ENCODE results near the gene RMI2.
"Not testable (repeated sequence)": the region's sequence is repeated elsewhere in the genome, so short reads cannot be mapped to it uniquely, and the experiment has no call there.

RMI2 gene

DNA sequence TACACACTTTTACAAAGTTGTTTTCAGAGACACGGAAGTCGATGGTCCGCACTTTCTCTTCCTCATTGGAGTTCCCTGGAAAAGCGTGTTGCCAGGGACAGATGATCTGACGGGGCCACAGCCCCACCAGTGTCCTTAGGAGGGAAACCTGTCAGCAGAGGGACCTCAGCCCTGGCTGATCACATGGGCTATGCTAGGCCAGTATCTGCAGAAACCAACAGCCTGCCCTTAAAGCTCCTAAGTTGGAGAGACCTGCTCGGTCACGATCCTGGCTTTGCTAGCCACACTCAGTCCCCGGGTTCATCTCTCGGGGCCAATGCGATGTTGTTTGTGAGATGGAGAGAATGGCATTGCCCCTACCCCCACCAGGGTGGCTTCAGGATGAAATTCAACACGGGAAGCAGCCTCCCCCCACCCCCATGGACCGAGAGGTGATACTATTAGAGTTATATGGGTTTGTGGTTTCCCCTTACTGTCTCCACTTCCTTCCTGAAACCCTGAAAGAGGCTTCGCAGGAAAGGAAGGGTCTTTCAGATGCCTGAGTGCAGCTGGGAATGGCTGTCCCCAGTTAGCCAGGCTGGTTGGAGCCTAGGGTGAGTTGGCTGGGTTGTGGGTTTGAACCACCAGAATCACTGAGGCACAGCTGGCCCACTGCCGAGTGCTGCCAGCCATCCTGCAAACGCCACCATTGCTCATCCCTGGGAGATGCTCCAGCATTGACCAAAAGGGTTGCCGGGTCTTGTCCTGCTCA lies 16.6 kb downstream of the RMI2 start:
- peaks cover 38% of the 10 kb centered on the region for H3K4me1 ChIP-seq (ENCODE audit: control insufficient read depth, insufficient read depth, low read length)
- H3K36me3 ChIP-seq (ENCODE audit: control insufficient read depth, insufficient read depth, low read length, severe bottlenecking) = no peaks in the 10 kb centered on the region
- no peak for DNase-seq (ENCODE audit: low read depth)
- no peaks in the 10 kb centered on the region for H3K27me3 ChIP-seq (replicated peaks; ENCODE audit: control insufficient read depth, insufficient read depth, low read length)
- H3K9me3 ChIP-seq (ENCODE audit: control insufficient read depth, low read length) = no peaks in the 10 kb centered on the region
- H3K4me3 ChIP-seq (ENCODE audit: low read length) = no peak overlapping the region
- no peak overlapping the region for H3K9ac ChIP-seq (ENCODE audit: low read length)

DNA sequence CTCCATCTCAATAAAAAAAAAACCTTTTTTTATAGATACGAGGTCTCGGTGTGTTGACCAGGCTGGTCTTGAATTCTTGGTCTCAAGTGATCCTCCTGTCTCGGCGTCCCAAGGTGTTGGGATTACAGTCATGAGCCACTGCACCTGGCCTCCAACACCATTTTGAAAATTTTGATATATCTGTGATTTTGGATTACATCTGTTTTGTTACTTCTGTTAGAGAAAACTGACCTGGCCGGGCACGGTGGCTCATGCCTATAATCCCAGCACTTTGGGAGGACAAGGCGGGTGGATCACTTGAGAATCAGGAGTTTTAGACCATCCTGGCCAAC lies 18.6 kb downstream of the RMI2 start:
- no peaks in the 10 kb centered on the region for H3K36me3 ChIP-seq (ENCODE audit: control insufficient read depth, insufficient read depth, low read length, severe bottlenecking)
- DNase-seq (ENCODE audit: low read depth) = no peak

GRCh38 chr16:11367483-11367906 lies 22.2 kb downstream of the RMI2 start:
- no peaks in the 10 kb centered on the region for H3K36me3 ChIP-seq (ENCODE audit: control insufficient read depth, insufficient read depth, low read length, severe bottlenecking)
- no peak overlapping the region for H3K9ac ChIP-seq (ENCODE audit: low read length)
- H3K27me3 ChIP-seq (replicated peaks; ENCODE audit: control insufficient read depth, insufficient read depth, low read length) = no peaks in the 10 kb centered on the region
- H3K4me3 ChIP-seq (ENCODE audit: low read length) = no peak overlapping the region
- no peak for DNase-seq (ENCODE audit: low read depth)
- no peaks in the 10 kb centered on the region for H3K9me3 ChIP-seq (ENCODE audit: control insufficient read depth, low read length)
- peaks cover 17% of the 10 kb centered on the region for H3K4me1 ChIP-seq (ENCODE audit: control insufficient read depth, insufficient read depth, low read length)

More for the DNA sequence above, 18.6 kb downstream of the RMI2 start:
- Histone ChIP-seq H3K4me3 (ENCODE audit: low read length) (no peak overlapping the region), H3K27me3 (replicated peaks; ENCODE audit: control insufficient read depth, insufficient read depth, low read length) (no peaks in the 10 kb centered on the region), H3K9me3 (ENCODE audit: control insufficient read depth, low read length) (no peaks in the 10 kb centered on the region), H3K4me1 (ENCODE audit: control insufficient read depth, insufficient read depth, low read length) (peaks cover 30% of the 10 kb centered on the region), H3K9ac (ENCODE audit: low read length) (no peak overlapping the region)

- Histone ChIP-seq H3K4me1 (ENCODE audit: control insufficient read depth, insufficient read depth, low read length) (no peaks in the 10 kb centered on the region), H3K4me3 (ENCODE audit: low read length) (no peak overlapping the region), H3K27me3 (replicated peaks; ENCODE audit: control insufficient read depth, insufficient read depth, low read length) (no peaks in the 10 kb centered on the region), H3K36me3 (ENCODE audit: control insufficient read depth, insufficient read depth, low read length, severe bottlenecking) (no peaks in the 10 kb centered on the region), H3K9me3 (ENCODE audit: control insufficient read depth, low read length) (no peaks in the 10 kb centered on the region), H3K9ac (ENCODE audit: low read length) (no peak overlapping the region)
- no peak for DNase-seq (ENCODE audit: low read depth)
These were observed 25.0 kb downstream of the RMI2 start for GRCh38 chr16:11370084-11370931.

DNA sequence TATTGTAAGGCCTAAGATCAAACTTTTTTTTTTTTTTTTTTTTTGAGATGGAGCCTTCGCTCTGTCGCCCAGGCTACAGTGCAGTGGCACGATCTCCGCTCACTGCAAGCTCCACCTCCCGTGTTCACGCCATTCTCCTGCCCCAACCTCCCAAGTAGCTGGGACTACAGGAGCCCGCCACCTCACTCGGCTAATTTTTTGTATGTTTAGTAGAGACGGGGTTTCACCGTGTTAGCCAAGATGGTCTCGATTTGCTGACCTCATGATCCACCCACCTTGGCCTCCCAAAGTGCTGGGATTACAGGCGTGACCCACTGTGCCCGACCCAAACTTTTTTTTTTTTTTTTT lies 25.6 kb downstream of the RMI2 start:
- not testable (repeated sequence) for H3K4me3 ChIP-seq (ENCODE audit: low read length); H3K27me3 ChIP-seq (replicated peaks; ENCODE audit: control insufficient read depth, insufficient read depth, low read length); H3K36me3 ChIP-seq (ENCODE audit: control insufficient read depth, insufficient read depth, low read length, severe bottlenecking); H3K4me1 ChIP-seq (ENCODE audit: control insufficient read depth, insufficient read depth, low read length); H3K9ac ChIP-seq (ENCODE audit: low read length); H3K9me3 ChIP-seq (ENCODE audit: control insufficient read depth, low read length); DNase-seq (ENCODE audit: low read depth)

- Histone ChIP-seq H3K4me1 (ENCODE audit: control insufficient read depth, insufficient read depth, low read length) (no peaks in the 10 kb centered on the region), H3K36me3 (ENCODE audit: control insufficient read depth, insufficient read depth, low read length, severe bottlenecking) (no peaks in the 10 kb centered on the region), H3K9me3 (ENCODE audit: control insufficient read depth, low read length) (no peaks in the 10 kb centered on the region), H3K9ac (ENCODE audit: low read length) (no peak overlapping the region), H3K4me3 (ENCODE audit: low read length) (no peak overlapping the region), H3K27me3 (replicated peaks; ENCODE audit: control insufficient read depth, insufficient read depth, low read length) (no peaks in the 10 kb centered on the region)
- no peak for DNase-seq (ENCODE audit: low read depth)
These were observed 27.0 kb downstream of the RMI2 start for GRCh38 chr16:11372073-11372828.

- Histone ChIP-seq H3K4me3 (ENCODE audit: low read length) (no peak overlapping the region), H3K9me3 (ENCODE audit: control insufficient read depth, low read length) (no peaks in the 10 kb centered on the region), H3K36me3 (ENCODE audit: control insufficient read depth, insufficient read depth, low read length, severe bottlenecking) (no peaks in the 10 kb centered on the region), H3K4me1 (ENCODE audit: control insufficient read depth, insufficient read depth, low read length) (no peaks in the 10 kb centered on the region), H3K27me3 (replicated peaks; ENCODE audit: control insufficient read depth, insufficient read depth, low read length) (no peaks in the 10 kb centered on the region), H3K9ac (ENCODE audit: low read length) (no peak overlapping the region)
- DNase-seq (ENCODE audit: low read depth) = no peak
These were observed 27.6 kb downstream of the RMI2 start for GRCh38 chr16:11372829-11373306.

GRCh38 chr16:11374255-11374654 lies 29.0 kb downstream of the RMI2 start:
- Histone ChIP-seq H3K4me1 (ENCODE audit: control insufficient read depth, insufficient read depth, low read length) (peaks cover under 1% of the 10 kb centered on the region), H3K27me3 (replicated peaks; ENCODE audit: control insufficient read depth, insufficient read depth, low read length) (no peaks in the 10 kb centered on the region), H3K9ac (ENCODE audit: low read length) (no peak overlapping the region), H3K36me3 (ENCODE audit: control insufficient read depth, insufficient read depth, low read length, severe bottlenecking) (no peaks in the 10 kb centered on the region), H3K9me3 (ENCODE audit: control insufficient read depth, low read length) (no peaks in the 10 kb centered on the region), H3K4me3 (ENCODE audit: low read length) (no peak overlapping the region)
- peak; percentile 57 for DNase-seq (ENCODE audit: low read depth)

DNA sequence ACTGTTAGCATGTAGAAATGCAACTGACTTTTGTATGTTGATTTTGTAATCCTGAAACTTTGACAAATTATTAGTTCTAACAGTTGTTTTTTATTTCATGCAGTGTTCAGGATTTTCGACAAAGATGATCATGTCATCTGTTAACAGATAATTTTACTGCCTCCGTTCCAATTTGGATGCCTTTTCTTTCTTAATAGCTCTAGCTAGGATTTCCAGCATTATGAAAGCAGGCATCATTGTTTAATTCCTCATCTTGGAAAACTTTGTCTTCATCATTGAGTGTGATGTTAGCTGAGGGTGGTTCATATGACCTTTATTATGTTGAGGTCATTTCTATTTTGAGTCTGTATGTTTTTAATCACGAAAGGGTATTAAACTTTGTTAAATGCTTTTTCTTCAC lies 31.9 kb downstream of the RMI2 start:
- Histone ChIP-seq H3K27me3 (replicated peaks; ENCODE audit: control insufficient read depth, insufficient read depth, low read length) (no peaks in the 10 kb centered on the region), H3K9me3 (ENCODE audit: control insufficient read depth, low read length) (no peaks in the 10 kb centered on the region), H3K4me3 (ENCODE audit: low read length) (no peak overlapping the region), H3K9ac (ENCODE audit: low read length) (no peak overlapping the region), H3K36me3 (ENCODE audit: control insufficient read depth, insufficient read depth, low read length, severe bottlenecking) (no peaks in the 10 kb centered on the region), H3K4me1 (ENCODE audit: control insufficient read depth, insufficient read depth, low read length) (peaks cover 4% of the 10 kb centered on the region)
- DNase-seq (ENCODE audit: low read depth) = no peak

DNA sequence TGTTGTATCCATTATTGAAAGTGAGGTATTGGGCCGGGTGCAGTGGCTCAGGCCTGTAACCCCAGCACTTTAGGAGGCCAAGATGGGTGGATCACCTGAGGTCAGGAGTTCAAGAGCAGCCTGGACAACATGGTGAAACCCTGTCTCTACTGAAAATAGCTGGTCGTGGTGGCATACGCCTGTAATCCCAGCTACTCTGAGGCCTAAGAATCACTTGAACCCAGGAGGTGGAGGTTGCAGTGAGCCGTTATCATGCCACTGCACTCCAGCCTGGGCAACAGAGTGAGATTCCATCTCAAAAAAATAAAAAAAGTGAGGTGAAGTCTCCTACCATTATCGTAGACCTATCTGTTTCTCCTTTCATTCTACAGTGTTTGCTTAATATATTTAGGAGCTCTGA lies 33.7 kb downstream of the RMI2 start:
- DNase-seq (ENCODE audit: low read depth); H3K36me3 ChIP-seq (ENCODE audit: control insufficient read depth, insufficient read depth, low read length, severe bottlenecking); H3K27me3 ChIP-seq (replicated peaks; ENCODE audit: control insufficient read depth, insufficient read depth, low read length); H3K4me3 ChIP-seq (ENCODE audit: low read length); H3K9me3 ChIP-seq (ENCODE audit: control insufficient read depth, low read length); H3K4me1 ChIP-seq (ENCODE audit: control insufficient read depth, insufficient read depth, low read length); H3K9ac ChIP-seq (ENCODE audit: low read length): not testable (repeated sequence)

GRCh38 chr16:11379420-11379819 lies 34.2 kb downstream of the RMI2 start:
- Histone ChIP-seq H3K4me1 (ENCODE audit: control insufficient read depth, insufficient read depth, low read length) (peaks cover 4% of the 10 kb centered on the region), H3K36me3 (ENCODE audit: control insufficient read depth, insufficient read depth, low read length, severe bottlenecking) (no peaks in the 10 kb centered on the region), H3K27me3 (replicated peaks; ENCODE audit: control insufficient read depth, insufficient read depth, low read length) (no peaks in the 10 kb centered on the region), H3K4me3 (ENCODE audit: low read length) (no peak overlapping the region), H3K9me3 (ENCODE audit: control insufficient read depth, low read length) (no peaks in the 10 kb centered on the region), H3K9ac (ENCODE audit: low read length) (no peak overlapping the region)
- DNase-seq (ENCODE audit: low read depth) = no peak
